ENCODE measurements around the gene B9D1. TPM values are rescaled to one million over a fixed set of nuclear protein-coding genes. Genes with fewer than 3 reads are reported as not detected.

Gene B9D1
- total and polyA plus RNA-seq, 12 donors = 5.3 to 18.8 (median 10.4) TPM

GRCh38 chr17:19397556-19398041 is 35.1 kb upstream of the B9D1 start:
- Histone ChIP-seq H3K36me3 (no peaks in the 10 kb centered on the region), H3K4me3 (no peak overlapping the region), H3K4me1 (peaks cover 0 to 26% (median 17%) of the 10 kb centered on the region in 9 donors), H3K9me3 (no peaks in the 10 kb centered on the region), H3K27me3 (no peaks in the 10 kb centered on the region), H3K27ac (peak overlapping the region in 5 of 10 donors; percentile 23 to 67 (median 48))
- ATAC-seq (peak in 2 of 8 donors; percentile 19 to 34), DNase-seq (no peak)
- intact Hi-C loops (cut with DNase I) = loop anchor here in 1 of 10 donors (2.0 kb wide), 1 partner anchor 21 kb away; no protein-coding TSS in a partner anchor
- no peak for TF ChIP-seq CTCF (IDR thresholded peaks at IDR 0.05)
- WGBS, 2 donors = 71 to 73% methylated on average over 6 of the region's 6 CpGs

GRCh38 chr17:19392303-19392702 is 29.8 kb upstream of the B9D1 start:
- intact Hi-C loops (cut with DNase I) = no loop called here
- WGBS, 2 donors = 75 to 76% methylated on average over 7 of the region's 7 CpGs
- Histone ChIP-seq H3K4me1 (peaks cover 0 to 34% (median 20%) of the 10 kb centered on the region in 9 donors), H3K27ac (no peak overlapping the region), H3K36me3 (no peaks in the 10 kb centered on the region), H3K9me3 (no peaks in the 10 kb centered on the region), H3K27me3 (no peaks in the 10 kb centered on the region), H3K4me3 (no peak overlapping the region)
- DNase-seq (no peak), ATAC-seq (no peak)
- no peak for TF ChIP-seq CTCF (IDR thresholded peaks at IDR 0.05)

GRCh38 chr17:19391432-19391831 is 28.9 kb upstream of the B9D1 start:
- no peak for TF ChIP-seq CTCF (IDR thresholded peaks at IDR 0.05)
- H3K27ac ChIP-seq = no peak overlapping the region
- intact Hi-C loops (cut with DNase I) = no loop called here
- 79 to 91% methylated on average over 7 of the region's 7 CpGs for WGBS, 2 donors
- H3K4me3 ChIP-seq = no peak overlapping the region
- ATAC-seq (no peak), DNase-seq (no peak)
- H3K9me3 ChIP-seq = no peaks in the 10 kb centered on the region
- peaks cover 0 to 41% (median 27%) of the 10 kb centered on the region in 9 donors for H3K4me1 ChIP-seq
- H3K36me3 ChIP-seq = no peaks in the 10 kb centered on the region
- no peaks in the 10 kb centered on the region for H3K27me3 ChIP-seq

GRCh38 chr17:19390951-19391350 is 28.4 kb upstream of the B9D1 start:
- WGBS, 2 donors = 87 to 96% methylated on average over 2 of the region's 2 CpGs
- TF ChIP-seq CTCF (IDR thresholded peaks at IDR 0.05) = no peak
- H3K27me3 ChIP-seq = no peaks in the 10 kb centered on the region
- peaks cover 2 to 46% (median 32%) of the 10 kb centered on the region in 9 donors for H3K4me1 ChIP-seq
- no peaks in the 10 kb centered on the region for H3K36me3 ChIP-seq
- ATAC-seq = no peak
- no peak overlapping the region for H3K4me3 ChIP-seq
- H3K27ac ChIP-seq = no peak overlapping the region
- no peak for DNase-seq
- intact Hi-C loops (cut with DNase I) = no loop called here
- no peaks in the 10 kb centered on the region for H3K9me3 ChIP-seq
